Endothelial cell of umbilical vein (primary cell): ENCODE results near the gene MLNR. TPM values are rescaled to one million over a fixed set of nuclear protein-coding genes. Genes with fewer than 3 reads are reported as not detected.

Experiments used
- BruUV-seq: library from RNA; stranded (reverse); fragments of 400-500 nt; replicated peaks from 2 replicates; lab custom pipeline; 2021; lab: Mats Ljungman, UMichigan
- CTCF ChIA-PET: fragments of 300-600, 350-600 bp; sonication (Branson Sonifier 250); formaldehyde crosslinking; loops from one replicate; lab custom pipeline; 2021; ENCODE audit warnings: antibody characterized with exemption, inconsistent platforms; lab: Charles Lee
- POLR2A ChIA-PET: fragments of 300-600, 350-600 bp; sonication (Branson Sonifier 250); formaldehyde crosslinking; loops from one replicate; lab custom pipeline; 2021; ENCODE audit warnings: antibody characterized with exemption, inconsistent platforms; lab: Charles Lee
- DNase-seq: peaks from one replicate; pipeline ENCODE4 v3.0.0-alpha.2; 2011; ENCODE audit warnings: low read depth, low spot score
- FAIRE-seq: peaks from 2 replicates; lab custom pipeline; 2011; peaks lifted over from hg19 to GRCh38; lab: Jason Lieb, UNC
- H2AFZ ChIP-seq: 2 replicates; pipeline ENCODE4 v1.6.0; 2012; ENCODE audit warnings: low read depth, low read length, control low read depth, inconsistent platforms
- H3K27ac ChIP-seq: 2 replicates; pipeline ENCODE4 v1.5.1; 2011; ENCODE audit warnings: low read depth, mild to moderate bottlenecking, control low read depth, low read length, moderate library complexity; ENCODE audit not compliant: insufficient read depth
- H3K27me3 ChIP-seq, 2 experiments: 2 replicates each; pipeline versions ENCODE4 v1.6.0 to v1.6.1; 2011; ENCODE audit warnings: low read length in 2 of 2, mixed read lengths in 1 of 2; ENCODE audit not compliant: control insufficient read depth in 2 of 2, insufficient read depth in 2 of 2
- H3K36me3 ChIP-seq, 2 experiments: 2 replicates in 1 of 2; 3 replicates in 1 of 2; pipeline ENCODE4 v1.5.1; 2011; ENCODE audit warnings: low read length in 2 of 2, mild to moderate bottlenecking in 1 of 2, moderate library complexity in 1 of 2; ENCODE audit not compliant: control insufficient read depth in 2 of 2, insufficient read depth in 2 of 2; ENCODE audit errors: extremely low read depth in 1 of 2
- H3K4me1 ChIP-seq: 3 replicates; pipeline ENCODE4 v1.5.1; 2011; ENCODE audit warnings: mild to moderate bottlenecking, low read length; ENCODE audit not compliant: control insufficient read depth, insufficient read depth; ENCODE audit errors: extremely low read depth
- H3K4me2 ChIP-seq: 2 replicates; pipeline ENCODE4 v1.6.1; 2011; ENCODE audit warnings: low read length, control low read depth, mixed read lengths; ENCODE audit not compliant: insufficient read depth
- H3K4me3 ChIP-seq, 3 experiments: fragments of 200-600 bp in 1 of 3; sonication (generic), shearing (Covaris generic) in 1 of 3; replicated peaks in 1 of 3; 2 replicates each; pipeline ENCODE4 v1.5.1; 2011 to 2016; ENCODE audit warnings: control low read depth in 3 of 3, low read length in 3 of 3, mild to moderate bottlenecking in 2 of 3, inconsistent platforms in 1 of 3, low read depth in 1 of 3, moderate library complexity in 1 of 3; ENCODE audit not compliant: insufficient read depth in 1 of 3
- H3K79me2 ChIP-seq: 2 replicates; pipeline ENCODE4 v1.6.0; 2012; ENCODE audit warnings: low read length, inconsistent platforms; ENCODE audit not compliant: control insufficient read depth, insufficient read depth
- H3K9ac ChIP-seq: replicated peaks from 2 replicates; pipeline ENCODE3; 2011; ENCODE audit warnings: low read length, control low read depth; ENCODE audit not compliant: insufficient read depth; ENCODE audit errors: extremely low read depth
- H3K9me1 ChIP-seq: replicated peaks from 3 replicates; pipeline ENCODE4 v1.6.0; 2011; ENCODE audit warnings: mild to moderate bottlenecking, low read length; ENCODE audit not compliant: control insufficient read depth, insufficient read depth; ENCODE audit errors: extremely low read depth
- H3K9me3 ChIP-seq: replicated peaks from 2 replicates; pipeline ENCODE4 v1.5.1; 2012; ENCODE audit warnings: low read length, inconsistent platforms; ENCODE audit not compliant: control insufficient read depth, insufficient read depth
- H4K20me1 ChIP-seq: replicated peaks from 2 replicates; pipeline ENCODE3; 2011; ENCODE audit warnings: mild to moderate bottlenecking, low read length; ENCODE audit not compliant: control insufficient read depth, insufficient read depth; ENCODE audit errors: extremely low read depth
- EZH2 ChIP-seq: IDR thresholded peaks from 2 replicates; pipeline ENCODE4 v1.6.1; 2012; ENCODE audit warnings: borderline replicate concordance, low read depth, mild to moderate bottlenecking, moderate library complexity, low read length, inconsistent platforms; ENCODE audit not compliant: severe bottlenecking
- FOS ChIP-seq: IDR thresholded peaks from 2 replicates; pipeline ENCODE4 v1.6.1; 2011; ENCODE audit warnings: mild to moderate bottlenecking, low read length, moderate library complexity, borderline replicate concordance; ENCODE audit not compliant: insufficient read depth
- GATA2 ChIP-seq: IDR thresholded peaks from 2 replicates; pipeline ENCODE4 v1.7.0; 2011; ENCODE audit warnings: low read depth, mild to moderate bottlenecking, moderate library complexity, mixed read lengths, low read length; ENCODE audit not compliant: insufficient read length, insufficient read depth
- MAX ChIP-seq: IDR thresholded peaks from 2 replicates; pipeline ENCODE4 v1.6.1; 2011; ENCODE audit not compliant: insufficient read depth, insufficient read length
- MYC ChIP-seq: IDR thresholded peaks from one replicate; pipeline ENCODE4 v1.6.1; 2011; ENCODE audit warnings: mild to moderate bottlenecking, low read depth, low read length
- POLR2A ChIP-seq: IDR thresholded peaks from 2 replicates; pipeline ENCODE4 v1.6.1; 2012; ENCODE audit warnings: low read depth, mild to moderate bottlenecking, control low read depth, low read length
- POLR2AphosphoS5 ChIP-seq: IDR thresholded peaks from 2 replicates; pipeline ENCODE4 v1.6.1; 2012; ENCODE audit warnings: low read depth, mild to moderate bottlenecking, control low read depth, low read length, moderate library complexity; ENCODE audit not compliant: insufficient read depth
- dilution Hi-C: fragments of 300-500 bp; cut with MboI; formaldehyde crosslinking; loops from one replicate; pipeline ENCODE4 v1.15.0; 2019; ENCODE audit warnings: low sequenced_read_pairs; ENCODE audit not compliant: extremely low pct_ligation_motif_present
- intact Hi-C: fragments of 100-400 bp; cut with micrococcal nuclease; formaldehyde crosslinking; loops from one replicate; pipeline ENCODE4 v1.10.0; 2022
- polyA plus RNA-seq, 4 experiments: library from polyadenylated mRNA; depleted of rRNA in 3 of 4; stranded (reverse) in 3 of 4; unstranded in 1 of 4; fragments of >200 nt; gene quantifications; 2 replicates each; pipeline versions ENCODE4 v1.2.1 to v1.2.3, GENCODE V29; 2011 to 2012; ENCODE audit warnings: missing spikeins in 1 of 4
- total RNA-seq: library from RNA; stranded (reverse); gene quantifications from 2 replicates; pipeline ENCODE4 v1.2.3, GENCODE V29; 2021
- TF ChIP-seq, protein P1 (sequence below), 2 donors: IDR thresholded peaks; 1 replicate in 1 of 2; 2 replicates in 1 of 2; pipeline ENCODE4 v1.5.1; 2011; ENCODE audit warnings: low read length in 2 of 2, mild to moderate bottlenecking in 2 of 2, moderate library complexity in 2 of 2, control low read depth in 1 of 2, inconsistent platforms in 1 of 2, low read depth in 1 of 2; ENCODE audit not compliant: insufficient read depth in 1 of 2; ENCODE audit errors: extremely low read depth in 1 of 2

The MLNR gene
- total and polyA plus RNA-seq, 2 donors (not counting 3 experiments of a cell fraction or from before 2014, with no cell fraction given), result not detected

DNA sequence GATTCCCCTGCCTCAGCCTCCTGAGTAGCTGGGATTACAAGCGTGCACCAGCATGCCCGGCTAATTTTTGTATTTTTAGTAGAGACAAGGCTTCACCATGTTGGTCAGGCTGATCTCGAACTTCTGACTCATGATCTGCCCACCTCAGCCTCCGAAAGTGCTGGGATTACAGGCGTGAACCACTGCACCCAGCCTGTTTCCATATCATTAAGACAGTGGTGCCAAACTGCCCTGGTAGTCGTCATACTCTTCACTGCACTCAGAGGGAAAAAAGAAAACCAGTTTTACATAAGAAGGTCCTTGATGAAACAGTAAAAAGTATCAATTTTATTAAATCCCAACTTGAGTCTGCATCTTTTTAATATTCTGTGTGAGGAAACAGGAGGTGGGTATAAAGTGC lies 42.5 kb downstream of the MLNR start:
- FAIRE-seq, result no peak
- dilution Hi-C loops, result no loop called here
- BruUV-seq, result no TSS peak

More for the DNA sequence above, 42.5 kb downstream of the MLNR start:
- Histone ChIP-seq H4K20me1 (no peaks in the 10 kb centered on the region), H2AFZ (no peak overlapping the region), H3K27ac (no peak overlapping the region), H3K4me3 (no peak overlapping the region), H3K9ac (no peak overlapping the region), H3K36me3 (peaks cover 6 to 7% of the 10 kb centered on the region in 2 experiments), H3K9me1 (no peaks in the 10 kb centered on the region), H3K79me2 (no peaks in the 10 kb centered on the region), H3K27me3 (no peaks in the 10 kb centered on the region), H3K4me1 (no peaks in the 10 kb centered on the region), H3K4me2 (no peak overlapping the region), H3K9me3 (no peaks in the 10 kb centered on the region)
- ChIA-PET POLR2A (no interaction called here), CTCF (interaction anchor here (2.1 to 2.6 kb wide), 2 partner anchors 14 to 15 kb away, joined by 5 read pairs; partner anchors contain the start of gene CDADC1)
- TF ChIP-seq FOS (no peak), GATA2 (no peak), MYC (no peak), POLR2A (no peak), POLR2AphosphoS5 (no peak), EZH2 (no peak), MAX (no peak)
- TF ChIP-seq, protein P1, sequence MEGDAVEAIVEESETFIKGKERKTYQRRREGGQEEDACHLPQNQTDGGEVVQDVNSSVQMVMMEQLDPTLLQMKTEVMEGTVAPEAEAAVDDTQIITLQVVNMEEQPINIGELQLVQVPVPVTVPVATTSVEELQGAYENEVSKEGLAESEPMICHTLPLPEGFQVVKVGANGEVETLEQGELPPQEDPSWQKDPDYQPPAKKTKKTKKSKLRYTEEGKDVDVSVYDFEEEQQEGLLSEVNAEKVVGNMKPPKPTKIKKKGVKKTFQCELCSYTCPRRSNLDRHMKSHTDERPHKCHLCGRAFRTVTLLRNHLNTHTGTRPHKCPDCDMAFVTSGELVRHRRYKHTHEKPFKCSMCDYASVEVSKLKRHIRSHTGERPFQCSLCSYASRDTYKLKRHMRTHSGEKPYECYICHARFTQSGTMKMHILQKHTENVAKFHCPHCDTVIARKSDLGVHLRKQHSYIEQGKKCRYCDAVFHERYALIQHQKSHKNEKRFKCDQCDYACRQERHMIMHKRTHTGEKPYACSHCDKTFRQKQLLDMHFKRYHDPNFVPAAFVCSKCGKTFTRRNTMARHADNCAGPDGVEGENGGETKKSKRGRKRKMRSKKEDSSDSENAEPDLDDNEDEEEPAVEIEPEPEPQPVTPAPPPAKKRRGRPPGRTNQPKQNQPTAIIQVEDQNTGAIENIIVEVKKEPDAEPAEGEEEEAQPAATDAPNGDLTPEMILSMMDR (IDR thresholded peaks at IDR 0.05; ENCODE audit: extremely low read depth in 1 of 2, insufficient read depth in 1 of 2, low read depth in 1 of 2, low read length in 2 of 2), result no peak
- intact Hi-C loops, result no loop called here
- DNase-seq, result no peak
